ENCODE measurements around the gene GAL3ST3.

GRCh38 chr11:66020618-66021357, 28.2 kb downstream of the GAL3ST3 start:
- no peak for TF ChIP-seq CTCF (conservative IDR thresholded peaks at IDR 0.05 in 1 of 2, IDR thresholded peaks at IDR 0.05 in 1 of 2; ENCODE audit: low read depth in 1 of 2, low read length in 2 of 2)
- TF ChIP-seq EZH2 (IDR thresholded peaks at IDR 0.05; ENCODE audit: low read length, missing control alignments), result no peak
